ENCODE data around the gene LCA5L.

LCA5L gene

GRCh38 chr21:39406065-39406464 lies 39.5 kb downstream of the LCA5L start:
- peaks cover 7% of the 10 kb centered on the region for H3K9me3 ChIP-seq (ENCODE audit: control insufficient read depth, low read depth, low read length)
- no peak overlapping the region for H3K9ac ChIP-seq (ENCODE audit: low read length)
- H3K4me3 ChIP-seq (ENCODE audit: low read length): no peak overlapping the region
- no peaks in the 10 kb centered on the region for H3K4me1 ChIP-seq (ENCODE audit: control insufficient read depth, low read depth, low read length)
- H3K27me3 ChIP-seq (ENCODE audit: control insufficient read depth, insufficient read depth, low read length): no peaks in the 10 kb centered on the region
- H3K27ac ChIP-seq (ENCODE audit: low read length): no peak overlapping the region
- H3K36me3 ChIP-seq (ENCODE audit: control insufficient read depth, low read depth, low read length): no peaks in the 10 kb centered on the region

- H3K36me3 ChIP-seq (ENCODE audit: control insufficient read depth, low read depth, low read length): no peaks in the 10 kb centered on the region
- no peak overlapping the region for H3K9ac ChIP-seq (ENCODE audit: low read length)
- H3K9me3 ChIP-seq (ENCODE audit: control insufficient read depth, low read depth, low read length): no peaks in the 10 kb centered on the region
These were observed 45.4 kb downstream of the LCA5L start for GRCh38 chr21:39400173-39400572.

GRCh38 chr21:39397646-39398385 lies 47.8 kb downstream of the LCA5L start:
- H3K9me3 ChIP-seq (ENCODE audit: control insufficient read depth, low read depth, low read length): no peaks in the 10 kb centered on the region
- H3K9ac ChIP-seq (ENCODE audit: low read length): no peak overlapping the region
- peaks cover 2% of the 10 kb centered on the region for H3K36me3 ChIP-seq (ENCODE audit: control insufficient read depth, low read depth, low read length)
- H3K27ac ChIP-seq (ENCODE audit: low read length): no peak overlapping the region
- H3K4me1 ChIP-seq (ENCODE audit: control insufficient read depth, low read depth, low read length): no peaks in the 10 kb centered on the region
- no peaks in the 10 kb centered on the region for H3K27me3 ChIP-seq (ENCODE audit: control insufficient read depth, insufficient read depth, low read length)
- H3K4me3 ChIP-seq (ENCODE audit: low read length): no peak overlapping the region

More at GRCh38 chr21:39400173-39400572, 45.4 kb downstream of the LCA5L start:
- H3K27ac ChIP-seq (ENCODE audit: low read length): no peak overlapping the region
- no peak overlapping the region for H3K4me3 ChIP-seq (ENCODE audit: low read length)
- H3K27me3 ChIP-seq (ENCODE audit: control insufficient read depth, insufficient read depth, low read length): no peaks in the 10 kb centered on the region
- no peaks in the 10 kb centered on the region for H3K4me1 ChIP-seq (ENCODE audit: control insufficient read depth, low read depth, low read length)

GRCh38 chr21:39392981-39393380 lies 52.6 kb downstream of the LCA5L start:
- no peaks in the 10 kb centered on the region for H3K9me3 ChIP-seq (ENCODE audit: control insufficient read depth, low read depth, low read length)
- no peaks in the 10 kb centered on the region for H3K27me3 ChIP-seq (ENCODE audit: control insufficient read depth, insufficient read depth, low read length)
- H3K9ac ChIP-seq (ENCODE audit: low read length): no peak overlapping the region
- H3K36me3 ChIP-seq (ENCODE audit: control insufficient read depth, low read depth, low read length): peaks cover 7% of the 10 kb centered on the region
- H3K4me3 ChIP-seq (ENCODE audit: low read length): no peak overlapping the region
- H3K27ac ChIP-seq (ENCODE audit: low read length): no peak overlapping the region
- peaks cover 5% of the 10 kb centered on the region for H3K4me1 ChIP-seq (ENCODE audit: control insufficient read depth, low read depth, low read length)

GRCh38 chr21:39390212-39390765 lies 55.3 kb downstream of the LCA5L start:
- Histone ChIP-seq H3K4me1 (ENCODE audit: control insufficient read depth, low read depth, low read length) (peaks cover 8% of the 10 kb centered on the region), H3K36me3 (ENCODE audit: control insufficient read depth, low read depth, low read length) (peaks cover 7% of the 10 kb centered on the region), H3K9me3 (ENCODE audit: control insufficient read depth, low read depth, low read length) (no peaks in the 10 kb centered on the region), H3K27ac (ENCODE audit: low read length) (no peak overlapping the region), H3K27me3 (ENCODE audit: control insufficient read depth, insufficient read depth, low read length) (no peaks in the 10 kb centered on the region), H3K4me3 (ENCODE audit: low read length) (no peak overlapping the region), H3K9ac (ENCODE audit: low read length) (no peak overlapping the region)

- Histone ChIP-seq H3K27ac (ENCODE audit: low read length) (no peak overlapping the region), H3K9me3 (ENCODE audit: control insufficient read depth, low read depth, low read length) (no peaks in the 10 kb centered on the region), H3K27me3 (ENCODE audit: control insufficient read depth, insufficient read depth, low read length) (no peaks in the 10 kb centered on the region), H3K4me3 (ENCODE audit: low read length) (no peak overlapping the region), H3K36me3 (ENCODE audit: control insufficient read depth, low read depth, low read length) (peaks cover 7% of the 10 kb centered on the region), H3K4me1 (ENCODE audit: control insufficient read depth, low read depth, low read length) (peaks cover 8% of the 10 kb centered on the region), H3K9ac (ENCODE audit: low read length) (no peak overlapping the region)
These were observed 56.8 kb downstream of the LCA5L start for GRCh38 chr21:39388811-39389155.

- H3K9ac ChIP-seq (ENCODE audit: low read length): no peak overlapping the region
- no peaks in the 10 kb centered on the region for H3K27me3 ChIP-seq (ENCODE audit: control insufficient read depth, insufficient read depth, low read length)
- no peak overlapping the region for H3K27ac ChIP-seq (ENCODE audit: low read length)
- peaks cover 7% of the 10 kb centered on the region for H3K36me3 ChIP-seq (ENCODE audit: control insufficient read depth, low read depth, low read length)
- H3K4me3 ChIP-seq (ENCODE audit: low read length): peak overlapping the region; percentile 54
- H3K9me3 ChIP-seq (ENCODE audit: control insufficient read depth, low read depth, low read length): no peaks in the 10 kb centered on the region
- H3K4me1 ChIP-seq (ENCODE audit: control insufficient read depth, low read depth, low read length): peaks cover 8% of the 10 kb centered on the region
These were observed 57.4 kb downstream of the LCA5L start for GRCh38 chr21:39388038-39388810.

GRCh38 chr21:39387461-39388037 lies 58.0 kb downstream of the LCA5L start:
- H3K27ac ChIP-seq (ENCODE audit: low read length): no peak overlapping the region
- no peaks in the 10 kb centered on the region for H3K9me3 ChIP-seq (ENCODE audit: control insufficient read depth, low read depth, low read length)
- peaks cover 2% of the 10 kb centered on the region for H3K36me3 ChIP-seq (ENCODE audit: control insufficient read depth, low read depth, low read length)
- peaks cover 8% of the 10 kb centered on the region for H3K4me1 ChIP-seq (ENCODE audit: control insufficient read depth, low read depth, low read length)
- no peaks in the 10 kb centered on the region for H3K27me3 ChIP-seq (ENCODE audit: control insufficient read depth, insufficient read depth, low read length)
- H3K4me3 ChIP-seq (ENCODE audit: low read length): peak overlapping the region; percentile 54
- H3K9ac ChIP-seq (ENCODE audit: low read length): no peak overlapping the region

GRCh38 chr21:39386899-39387298 lies 58.7 kb downstream of the LCA5L start:
- H3K9me3 ChIP-seq (ENCODE audit: control insufficient read depth, low read depth, low read length): no peaks in the 10 kb centered on the region
- peaks cover 8% of the 10 kb centered on the region for H3K4me1 ChIP-seq (ENCODE audit: control insufficient read depth, low read depth, low read length)
- no peak overlapping the region for H3K9ac ChIP-seq (ENCODE audit: low read length)
- H3K4me3 ChIP-seq (ENCODE audit: low read length): peak overlapping the region; percentile 54
- no peaks in the 10 kb centered on the region for H3K36me3 ChIP-seq (ENCODE audit: control insufficient read depth, low read depth, low read length)
- H3K27ac ChIP-seq (ENCODE audit: low read length): no peak overlapping the region
- H3K27me3 ChIP-seq (ENCODE audit: control insufficient read depth, insufficient read depth, low read length): no peaks in the 10 kb centered on the region

GRCh38 chr21:39386194-39386593 lies 59.4 kb downstream of the LCA5L start:
- Histone ChIP-seq H3K36me3 (ENCODE audit: control insufficient read depth, low read depth, low read length) (no peaks in the 10 kb centered on the region), H3K27ac (ENCODE audit: low read length) (no peak overlapping the region), H3K27me3 (ENCODE audit: control insufficient read depth, insufficient read depth, low read length) (no peaks in the 10 kb centered on the region), H3K4me3 (ENCODE audit: low read length) (no peak overlapping the region), H3K4me1 (ENCODE audit: control insufficient read depth, low read depth, low read length) (peaks cover 10% of the 10 kb centered on the region), H3K9ac (ENCODE audit: low read length) (no peak overlapping the region), H3K9me3 (ENCODE audit: control insufficient read depth, low read depth, low read length) (no peaks in the 10 kb centered on the region)

- no peak overlapping the region for H3K4me3 ChIP-seq (ENCODE audit: low read length)
- no peak overlapping the region for H3K9ac ChIP-seq (ENCODE audit: low read length)
- no peaks in the 10 kb centered on the region for H3K9me3 ChIP-seq (ENCODE audit: control insufficient read depth, low read depth, low read length)
- no peaks in the 10 kb centered on the region for H3K36me3 ChIP-seq (ENCODE audit: control insufficient read depth, low read depth, low read length)
- peaks cover 13% of the 10 kb centered on the region for H3K4me1 ChIP-seq (ENCODE audit: control insufficient read depth, low read depth, low read length)
- no peak overlapping the region for H3K27ac ChIP-seq (ENCODE audit: low read length)
- H3K27me3 ChIP-seq (ENCODE audit: control insufficient read depth, insufficient read depth, low read length): no peaks in the 10 kb centered on the region
These were observed 60.1 kb downstream of the LCA5L start for GRCh38 chr21:39385299-39386145.
